Dermis blood vessel endothelial cell (primary cell): ENCODE measurements around the gene NBPF3. TPM values are rescaled to one million over a fixed set of nuclear protein-coding genes. Genes with fewer than 3 reads are reported as not detected.
"Not testable (repeated sequence)": the region's sequence is repeated elsewhere in the genome, so short reads cannot be mapped to it uniquely, and the experiment has no call there.

ENCODE experiments used
- DNase-seq: peaks from one replicate; pipeline ENCODE4 v3.0.0; 2010
- total RNA-seq: library from RNA; depleted of rRNA; stranded (reverse); fragments of >200 nt; gene quantifications from 2 replicates; pipeline ENCODE4 v1.2.3, GENCODE V29; 2014

Gene NBPF3
- total RNA-seq, 1 donor from 2014 or later, result 1.4 TPM

DNA sequence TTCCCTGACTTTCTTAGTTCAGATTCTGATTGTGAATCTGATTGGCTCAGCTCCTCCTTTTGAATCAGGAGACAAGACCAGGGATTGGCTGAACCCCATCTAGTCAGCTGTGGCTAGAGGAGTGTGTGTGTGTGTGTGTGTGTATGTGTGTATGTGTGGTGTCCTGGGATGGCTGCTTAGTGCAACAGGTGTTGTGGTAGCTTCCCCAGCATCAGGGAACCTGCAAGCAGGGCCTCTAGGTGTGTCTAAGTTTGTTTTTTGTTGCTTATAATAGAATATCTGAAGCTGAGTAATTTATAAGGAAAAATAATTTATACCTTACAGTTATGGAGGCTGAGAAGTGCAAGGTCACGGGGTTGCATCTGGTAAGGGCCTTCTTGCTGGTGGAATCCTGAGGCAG is 56.1 kb downstream of the NBPF3 start:
- DNase-seq, result no peak

DNA sequence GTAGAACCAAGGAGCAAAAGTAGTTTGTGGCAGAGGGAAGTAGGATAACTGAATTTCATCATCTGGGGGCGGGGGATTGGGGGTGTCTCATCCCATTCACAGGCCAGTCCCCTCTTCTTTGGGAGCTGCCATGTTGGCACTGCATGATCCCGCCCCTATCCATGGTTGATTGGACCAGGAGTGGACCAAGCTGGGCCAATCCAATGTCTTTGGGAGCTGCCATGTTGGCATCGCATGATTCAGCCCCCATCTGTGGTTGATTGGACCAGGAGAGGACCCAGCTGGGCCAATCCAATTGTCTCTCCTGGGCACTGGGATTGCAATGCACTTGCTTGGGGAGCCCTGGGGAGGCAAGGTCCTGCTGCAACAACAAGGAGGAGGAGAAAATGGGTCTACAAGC is 56.9 kb downstream of the NBPF3 start:
- DNase-seq, result no peak

DNA sequence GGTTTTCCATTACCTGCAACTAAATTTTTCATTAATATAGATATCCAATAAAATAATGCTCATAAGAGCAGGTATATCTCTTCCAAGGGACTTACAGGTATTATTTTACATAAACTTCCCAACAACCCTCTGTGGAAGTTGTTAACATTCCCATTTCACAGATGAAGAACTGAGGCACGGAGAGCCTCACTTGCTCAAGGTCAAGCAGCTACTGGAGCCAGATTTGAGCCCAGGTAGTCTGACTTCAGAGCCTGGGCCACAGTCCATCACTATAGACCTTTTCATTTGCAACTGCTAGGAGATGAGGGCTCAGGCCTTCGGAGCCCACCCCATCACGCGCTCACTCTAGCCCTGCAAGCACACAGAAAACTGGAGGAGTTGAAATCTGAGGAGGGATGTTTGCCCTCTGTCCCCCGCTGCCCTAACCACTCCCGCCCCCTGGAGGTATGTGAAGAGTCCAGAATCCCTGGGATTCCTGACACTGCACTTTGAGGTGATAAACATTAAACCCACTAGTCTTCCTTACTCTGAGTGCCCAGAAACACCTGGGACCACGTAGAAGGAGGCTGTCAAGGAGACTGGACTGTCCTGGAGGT is 57.6 kb downstream of the NBPF3 start:
- DNase-seq, result no peak

DNA sequence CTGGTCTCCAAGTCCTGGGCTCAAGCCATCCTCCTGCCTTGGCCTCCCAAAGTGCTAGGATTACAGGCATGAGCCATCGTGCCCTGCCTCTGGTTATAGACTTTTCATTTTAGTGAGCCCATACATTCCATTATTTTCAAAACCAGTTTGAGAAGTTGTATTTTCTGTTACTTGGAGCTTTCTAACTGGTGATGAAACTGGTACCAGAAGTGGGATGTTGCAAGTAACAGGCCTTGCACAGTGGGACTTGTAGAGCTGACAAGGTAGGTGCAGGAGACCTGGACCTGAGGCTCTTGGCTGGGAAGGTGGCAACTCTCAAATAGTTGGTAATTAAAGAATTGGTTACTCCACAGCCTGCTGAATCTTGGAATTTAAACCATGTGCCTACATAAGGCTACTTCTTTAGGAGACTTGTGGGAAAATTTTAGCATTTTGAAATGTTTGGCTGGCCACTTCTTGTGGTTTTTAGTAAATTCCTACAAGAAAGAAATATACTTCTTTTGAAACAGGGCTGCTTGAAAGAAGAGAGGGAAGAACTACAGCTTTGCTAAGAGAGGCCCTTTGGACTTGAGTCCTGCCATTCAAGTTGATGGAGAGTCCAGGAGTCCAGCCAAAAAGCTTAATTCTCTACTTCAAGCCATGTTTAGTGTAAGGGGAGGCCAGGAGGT is 59.5 kb downstream of the NBPF3 start:
- DNase-seq, result no peak

DNA sequence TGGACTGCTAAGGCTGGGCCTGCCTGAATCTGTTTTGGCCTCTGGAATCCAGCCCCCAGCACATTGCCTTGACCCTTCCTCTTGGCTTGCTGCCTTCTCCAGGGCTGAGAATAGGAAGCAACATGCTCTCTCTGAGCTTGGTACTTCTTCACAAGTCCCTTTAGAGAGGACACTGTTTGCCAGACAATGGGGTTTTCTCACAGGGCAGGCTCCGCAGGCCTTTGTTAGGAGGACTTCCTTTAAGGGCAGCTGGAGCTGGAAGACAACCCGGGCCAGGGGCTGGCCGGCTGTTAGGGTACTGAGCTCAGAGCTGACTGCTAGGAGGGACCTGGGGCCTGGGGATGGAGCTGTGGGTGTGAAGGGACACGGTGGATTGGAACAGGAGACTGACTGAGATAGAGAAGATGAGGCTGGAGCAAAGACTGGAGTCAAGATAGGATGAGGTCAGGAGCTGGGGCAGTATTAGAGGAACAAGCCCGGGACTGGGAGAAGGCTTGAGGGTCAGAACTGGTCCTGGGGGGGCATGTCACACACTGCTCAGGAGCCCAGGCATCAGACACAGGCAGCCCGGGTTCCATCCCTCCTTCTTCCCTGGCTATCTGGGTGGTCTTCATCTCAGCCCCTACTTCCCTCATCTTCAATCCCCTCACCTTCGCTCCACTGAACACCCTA is 63.9 kb downstream of the NBPF3 start:
- peak; percentile 20 for DNase-seq

DNA sequence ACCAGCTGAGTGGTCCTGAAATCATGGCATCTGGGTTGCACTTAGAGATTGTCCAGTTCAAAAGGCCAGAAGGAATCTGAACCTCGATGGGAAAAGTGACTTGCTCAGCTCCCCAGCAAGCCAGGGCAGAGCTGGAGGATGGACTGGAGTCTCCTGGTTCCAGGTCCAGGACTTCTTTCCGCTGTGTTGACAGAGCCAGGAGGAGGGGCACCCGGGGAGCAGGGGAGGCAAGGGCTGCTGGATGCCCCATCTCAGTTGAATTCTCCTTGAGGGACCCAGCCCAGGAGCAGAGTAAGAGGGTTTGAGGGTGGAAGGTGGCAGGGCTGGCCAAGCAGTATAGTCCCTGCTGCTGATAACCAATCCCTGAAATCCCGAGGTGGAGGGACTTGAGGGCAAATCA is 66.9 kb downstream of the NBPF3 start:
- no peak for DNase-seq

DNA sequence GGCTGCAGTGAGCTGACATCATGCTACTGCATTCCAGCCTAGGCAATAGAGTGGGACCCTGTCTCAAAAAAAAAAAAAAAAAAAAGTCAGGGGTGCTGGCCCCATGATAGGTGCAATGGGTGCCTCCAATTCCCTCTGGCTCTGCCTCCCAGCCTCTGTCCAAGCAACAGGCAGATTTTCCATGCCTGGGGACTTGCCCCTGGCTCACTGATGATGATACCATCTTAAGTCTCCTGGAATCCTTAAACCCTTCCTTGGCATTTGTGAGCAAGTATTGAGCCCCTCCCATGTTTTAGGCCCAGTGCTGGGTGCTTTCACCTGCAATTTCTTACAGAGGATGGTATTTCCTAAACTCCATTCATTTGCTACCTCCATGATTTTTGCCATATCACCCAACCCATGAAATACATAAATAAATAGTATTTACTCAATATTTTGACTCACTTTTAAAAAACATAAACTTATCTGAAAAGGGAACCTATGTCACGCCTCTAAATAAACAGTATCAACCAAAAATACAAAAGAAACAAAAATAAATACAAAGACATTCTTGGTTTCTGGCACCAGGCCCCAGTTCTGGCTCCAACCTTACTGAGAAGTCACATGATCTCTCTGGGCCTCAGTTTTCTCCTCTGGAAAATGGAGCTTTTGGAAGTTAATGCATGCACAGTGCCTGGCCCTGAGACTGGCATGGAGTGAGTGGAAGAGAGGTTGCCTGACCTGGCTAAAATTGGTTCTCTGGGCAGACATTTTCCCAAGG is 67.8 kb downstream of the NBPF3 start:
- no peak for DNase-seq

DNA sequence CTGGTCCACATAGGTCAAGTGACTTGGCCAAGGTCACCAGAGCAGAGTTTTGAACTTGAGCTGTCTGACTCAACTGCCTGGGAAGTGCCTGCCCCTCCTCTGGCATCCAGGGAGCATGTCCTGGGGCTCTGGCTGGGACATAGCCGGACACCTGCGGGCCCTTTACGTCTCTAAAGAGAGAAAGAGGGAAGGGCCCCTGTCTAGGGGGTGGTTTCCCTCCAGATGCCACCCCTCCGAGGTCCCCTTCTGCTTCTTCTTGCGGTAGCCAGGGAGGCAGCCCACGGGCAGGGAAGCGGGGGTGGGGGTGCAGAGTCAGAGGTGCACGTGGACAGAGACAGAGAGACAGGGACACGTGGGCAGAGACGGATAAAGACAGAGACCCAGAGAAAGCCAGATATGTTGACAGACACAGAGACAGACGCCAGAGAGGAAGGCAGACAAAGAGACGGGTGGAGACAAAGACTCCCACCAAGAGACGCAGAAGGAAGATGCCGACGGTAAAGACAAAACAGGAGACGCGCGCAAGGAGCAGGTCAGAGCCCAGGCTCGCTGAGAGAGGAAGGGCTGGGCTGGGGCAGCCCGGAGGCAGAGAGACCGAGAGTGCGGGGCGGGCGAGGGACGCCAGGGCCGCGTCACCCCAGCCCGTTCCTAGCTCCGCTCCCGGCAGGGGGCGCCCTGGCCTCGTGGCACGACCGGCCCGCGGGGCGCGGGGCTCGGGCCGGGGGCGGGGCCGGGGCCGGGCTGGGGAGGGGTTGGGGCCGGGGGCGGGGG is 68.8 kb downstream of the NBPF3 start:
- peak; percentile 62 for DNase-seq

DNA sequence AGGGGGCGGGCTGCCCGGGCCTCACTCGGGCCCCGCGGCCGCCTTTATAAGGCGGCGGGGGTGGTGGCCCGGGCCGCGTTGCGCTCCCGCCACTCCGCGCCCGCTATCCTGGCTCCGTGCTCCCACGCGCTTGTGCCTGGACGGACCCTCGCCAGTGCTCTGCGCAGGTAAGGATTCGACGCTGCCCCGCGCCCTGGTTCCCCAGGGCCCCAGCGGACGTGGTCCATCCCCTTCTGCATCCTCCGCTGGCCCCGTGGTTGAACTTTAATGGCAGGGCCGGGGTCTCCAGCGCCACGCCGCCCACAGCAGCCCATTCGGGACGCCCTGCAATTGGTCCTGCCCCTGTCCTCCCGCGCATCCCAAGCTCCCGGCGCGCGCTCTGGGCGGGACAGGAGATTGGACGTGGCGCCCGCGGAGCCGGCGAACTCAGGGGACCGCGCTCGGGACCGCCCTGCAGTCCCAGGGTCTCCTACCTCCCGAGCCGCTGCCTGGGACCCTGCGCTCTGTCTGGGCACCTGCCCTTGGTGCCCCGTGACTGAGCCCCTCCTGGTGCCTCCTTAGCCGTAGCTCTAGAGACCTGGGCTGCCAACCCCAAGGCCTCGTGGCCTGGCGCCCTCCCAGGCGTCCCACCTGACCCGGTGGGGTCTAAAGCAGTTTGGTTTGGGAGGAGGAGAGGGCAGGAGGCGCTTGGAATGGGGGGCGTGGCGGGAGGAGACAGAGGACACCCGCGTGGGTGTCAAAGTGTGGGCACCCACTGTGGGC is 69.6 kb downstream of the NBPF3 start, which contains the start of gene ALPL:
ALPL (plus strand) TSS at position 73 of the 762 bp plus-strand sequence. CDS start 44,659 bp downstream, outside the sequence.
- DNase-seq, result no peak

DNA sequence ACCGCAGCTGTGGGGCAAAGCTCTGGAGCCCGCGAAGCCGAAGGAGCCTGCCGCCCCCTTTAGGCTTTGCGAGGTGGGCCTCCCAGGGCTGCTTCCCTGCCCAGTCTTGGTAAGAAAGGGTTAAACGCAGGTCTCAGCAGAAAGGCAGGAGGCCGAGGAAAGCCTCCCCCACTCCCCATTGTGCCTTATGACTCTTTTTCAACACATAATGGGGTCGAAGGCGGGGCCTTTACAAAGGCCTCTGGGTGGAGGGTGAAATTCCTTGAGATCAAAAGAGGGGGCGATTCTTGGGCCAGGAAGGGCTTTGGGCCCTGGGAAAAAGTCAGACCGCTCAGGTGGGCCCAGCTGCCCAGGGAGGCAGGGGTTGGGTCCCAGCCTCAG is 70.2 kb downstream of the NBPF3 start:
- no peak for DNase-seq

DNA sequence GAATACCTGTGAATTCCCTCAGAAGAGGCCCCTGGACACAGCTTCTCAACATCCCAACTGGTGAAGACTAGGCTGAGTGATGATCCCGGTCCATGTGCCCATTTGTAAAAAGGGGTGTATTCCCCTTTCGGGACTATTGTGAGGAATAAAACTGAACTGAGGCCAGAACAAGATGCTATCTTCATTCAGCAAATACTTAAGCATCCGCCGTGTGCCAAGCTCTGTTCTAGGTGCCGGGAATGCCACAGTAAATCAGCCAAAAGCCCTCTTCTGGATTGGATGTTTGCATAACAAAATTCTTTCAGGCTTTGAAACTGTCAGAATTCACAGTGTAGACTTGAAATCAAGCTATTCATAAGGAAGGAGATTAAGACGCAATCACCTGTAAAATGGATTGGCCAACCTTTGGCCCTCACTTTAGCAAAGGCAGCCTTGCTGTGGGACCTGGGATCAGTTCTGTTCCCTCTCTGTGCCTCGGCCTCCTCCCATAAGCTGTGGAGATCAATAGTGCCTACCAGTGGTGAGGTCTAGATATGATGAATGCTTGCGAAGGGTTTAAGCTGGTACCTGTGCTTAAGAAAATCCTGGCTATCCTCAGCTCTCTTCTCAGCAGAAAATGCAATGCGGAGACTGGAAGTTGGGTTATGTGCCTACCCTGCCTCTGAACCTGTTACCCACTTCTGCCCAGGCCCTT is 71.1 kb downstream of the NBPF3 start:
- no peak for DNase-seq

DNA sequence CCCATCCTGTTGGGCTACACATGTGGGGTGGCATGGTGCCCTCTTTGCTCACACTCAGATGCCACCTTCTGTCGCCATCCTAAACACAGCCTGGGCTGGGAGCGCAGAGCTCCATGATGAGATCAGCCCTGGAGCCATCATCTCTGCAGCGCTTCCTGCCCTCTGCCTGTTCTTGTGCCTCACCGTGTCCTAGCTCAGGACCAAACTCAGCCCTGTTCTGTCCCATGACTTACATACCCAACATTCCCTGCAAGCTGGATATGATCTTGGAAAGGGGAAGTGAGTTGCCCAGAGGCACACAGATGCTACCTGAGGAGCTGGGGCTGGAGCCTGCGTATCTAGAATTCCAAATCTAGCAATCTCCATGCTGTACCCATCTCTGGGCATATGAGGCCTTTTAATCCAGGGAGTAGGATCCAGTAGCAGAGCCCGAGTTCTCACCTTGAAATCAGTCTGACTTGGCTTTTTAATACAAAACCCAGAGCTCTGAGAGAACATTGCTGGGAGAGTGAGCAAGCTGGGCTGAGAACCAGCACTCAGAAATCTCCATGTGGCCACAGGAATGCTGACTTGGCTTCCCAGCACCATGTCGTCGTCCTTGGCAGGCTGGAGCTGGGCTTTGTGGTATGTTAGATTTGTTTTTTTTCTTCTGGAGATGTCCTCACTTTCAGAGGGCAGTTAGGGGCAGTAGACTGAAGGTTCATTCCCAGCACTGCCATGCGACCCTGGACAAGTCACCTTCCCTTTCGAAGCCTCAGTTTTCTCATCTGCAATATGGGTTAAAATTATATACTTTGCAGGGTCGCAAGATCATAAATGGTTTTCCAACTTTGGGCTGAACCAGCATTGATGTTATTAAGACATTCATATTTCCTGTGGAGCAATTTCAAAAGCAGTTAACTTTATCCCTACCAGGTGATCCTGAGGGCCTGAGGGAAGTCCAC is 71.9 kb downstream of the NBPF3 start:
- no peak for DNase-seq

DNA sequence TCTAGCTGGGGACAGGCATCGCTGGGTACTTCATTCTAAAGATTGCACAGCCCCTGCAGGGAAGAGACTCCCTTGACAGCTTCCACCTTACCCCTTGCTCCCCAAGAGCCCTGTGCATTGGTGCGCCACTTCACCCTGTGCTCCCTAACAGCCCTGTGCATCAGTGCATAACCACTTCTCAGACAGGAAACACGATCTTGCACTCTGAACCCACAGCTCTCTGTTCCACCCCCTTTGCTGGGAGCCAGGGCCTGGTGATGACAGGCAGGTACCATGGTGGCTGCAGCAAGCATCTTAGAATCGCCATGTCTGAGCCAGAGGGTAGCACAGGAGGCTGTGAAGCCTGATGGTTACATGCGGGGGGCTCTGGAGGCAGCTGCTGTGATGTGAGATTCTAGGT is 74.3 kb downstream of the NBPF3 start:
- no peak for DNase-seq

DNA sequence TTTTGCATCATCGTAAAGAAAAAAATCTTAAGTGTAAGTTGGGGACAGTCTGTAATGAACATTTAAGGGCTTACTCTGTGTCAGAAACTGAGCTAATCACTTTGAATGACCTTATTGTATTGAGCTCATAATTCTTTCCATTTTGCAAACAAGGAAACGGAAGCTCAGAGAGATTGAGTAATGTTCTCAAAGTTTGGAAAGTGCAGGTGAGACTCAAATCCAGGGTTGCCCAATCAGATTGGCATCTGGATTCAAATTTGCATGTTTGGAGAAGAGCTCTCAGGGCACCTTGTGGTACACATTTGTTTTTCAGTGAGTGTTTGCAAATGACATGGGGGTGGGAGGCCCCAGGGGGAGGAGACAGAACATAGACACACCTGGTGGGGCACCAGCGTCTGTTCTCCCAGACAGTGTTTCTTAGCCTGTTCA is 77.2 kb downstream of the NBPF3 start:
- DNase-seq, result no peak

DNA sequence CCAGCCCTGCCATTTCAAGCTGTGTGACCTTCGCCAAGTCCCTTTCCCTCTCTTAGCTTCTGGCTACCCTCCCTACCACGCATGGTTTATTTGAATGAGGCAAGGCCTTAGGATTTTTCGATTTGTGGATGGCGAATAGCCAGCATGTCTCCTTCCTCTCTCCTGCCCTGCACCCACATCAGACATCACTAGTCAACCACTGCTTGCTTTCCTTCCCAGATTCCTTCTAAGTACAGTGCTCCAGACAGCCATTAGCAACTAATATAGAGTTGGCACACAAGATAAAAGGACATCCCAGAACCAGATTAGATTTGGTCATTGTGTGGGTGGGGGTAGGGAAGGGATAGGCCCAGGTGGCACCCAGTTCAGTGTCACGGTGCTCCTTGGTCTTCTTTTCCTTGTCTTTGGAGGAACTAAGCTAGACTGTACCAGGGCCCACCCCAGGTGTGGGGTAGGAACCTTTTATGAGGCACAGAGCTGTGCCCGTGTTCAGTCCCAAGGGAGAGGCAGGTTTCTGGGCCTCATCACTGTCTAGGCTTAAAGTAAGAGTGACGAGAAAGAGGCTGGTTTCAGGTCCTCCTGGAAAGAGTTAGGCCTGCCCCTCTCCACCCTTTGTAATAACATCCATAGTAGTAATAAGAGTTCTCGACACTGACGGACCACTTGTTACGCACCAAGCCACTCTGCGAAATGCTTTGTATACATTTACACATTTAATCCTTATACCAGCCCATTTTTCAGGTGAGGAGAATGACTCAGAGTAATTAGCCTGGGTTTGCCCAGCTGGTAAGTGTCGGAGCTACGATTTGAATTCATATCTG is 77.9 kb downstream of the NBPF3 start:
- DNase-seq, result no peak

DNA sequence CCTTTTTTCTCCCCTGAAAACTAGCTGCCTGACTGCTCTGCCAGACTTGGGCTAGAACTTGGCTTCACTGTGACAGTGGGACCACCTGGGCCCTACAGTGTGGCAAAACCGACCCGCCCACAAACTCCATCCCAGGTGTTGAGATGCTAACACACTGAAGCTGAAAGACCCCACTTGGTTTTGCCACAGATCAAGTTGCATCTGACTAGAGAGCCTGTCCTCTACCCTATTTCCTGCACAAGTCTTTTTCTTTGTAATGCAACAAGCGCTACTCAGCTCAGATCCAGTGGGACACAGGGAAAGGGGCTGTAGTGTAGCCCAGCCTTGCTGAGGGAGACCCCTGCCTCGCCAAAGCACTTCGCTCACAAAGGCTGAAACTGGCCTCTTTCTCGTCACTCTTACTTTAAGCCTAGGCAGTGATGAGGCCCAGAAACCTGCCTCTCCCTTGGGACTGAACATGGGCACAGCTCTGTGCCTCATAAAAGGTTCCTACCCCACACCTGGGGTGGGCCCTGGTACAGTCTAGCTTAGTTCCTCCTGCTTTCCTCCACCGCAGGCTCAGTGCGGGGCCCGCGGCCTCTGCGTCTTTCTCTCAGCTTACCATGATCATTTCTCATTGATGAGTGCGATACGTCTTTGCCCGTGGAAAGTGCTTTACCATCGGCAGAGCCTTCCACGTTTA is 79.0 kb downstream of the NBPF3 start:
- DNase-seq, result no peak

DNA sequence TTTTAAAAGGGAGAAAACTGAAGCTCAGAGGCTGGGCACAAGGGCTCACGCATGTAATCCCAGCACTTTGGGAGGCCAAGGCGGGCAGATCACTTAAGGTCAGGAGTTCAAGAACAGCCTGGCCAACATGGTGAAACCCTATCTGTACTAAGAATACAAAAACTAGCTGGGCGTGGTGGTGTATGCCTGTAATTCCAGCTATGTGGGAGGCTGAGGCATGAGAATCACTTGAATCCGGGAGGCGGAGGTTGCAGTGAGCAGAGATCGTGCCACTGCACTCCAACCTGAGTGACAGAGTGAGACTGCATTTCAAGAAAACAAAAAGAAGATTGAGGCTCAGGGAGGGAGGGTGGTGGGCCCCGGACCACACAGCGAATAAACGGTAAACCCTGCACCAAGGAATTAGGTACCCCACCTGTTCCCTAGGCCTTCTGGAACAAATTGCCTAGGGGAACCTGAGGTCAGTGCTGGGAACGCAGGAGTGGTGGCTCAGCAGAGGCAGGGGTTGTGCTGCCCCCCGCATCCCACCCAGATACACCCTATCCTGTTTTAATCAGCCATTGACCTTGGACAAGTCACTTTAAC is 79.6 kb downstream of the NBPF3 start:
- DNase-seq, result not testable (repeated sequence)
